Prostate gland (tissue), 2 donors: ENCODE measurements around the gene HEXB.

ENCODE experiments used
- POLR2A ChIP-seq: fragments of 450-650 bp; IDR thresholded peaks from one replicate; pipeline ENCODE4 v1.6.1; 2016; ENCODE audit warnings: antibody characterized with exemption, mild to moderate bottlenecking
- TF ChIP-seq, protein P1 (sequence below), 4 experiments: fragments of 200-600 bp in 2 of 4; fragments of 450-650 bp in 2 of 4; sonication (generic) in 2 of 4; IDR thresholded peaks; 1 replicate in 3 of 4; 2 replicates in 1 of 4; pipeline ENCODE4 v1.5.1; 2016 to 2019; ENCODE audit warnings: antibody characterized with exemption in 4 of 4, mild to moderate bottlenecking in 2 of 4, moderate library complexity in 2 of 4

DNA sequence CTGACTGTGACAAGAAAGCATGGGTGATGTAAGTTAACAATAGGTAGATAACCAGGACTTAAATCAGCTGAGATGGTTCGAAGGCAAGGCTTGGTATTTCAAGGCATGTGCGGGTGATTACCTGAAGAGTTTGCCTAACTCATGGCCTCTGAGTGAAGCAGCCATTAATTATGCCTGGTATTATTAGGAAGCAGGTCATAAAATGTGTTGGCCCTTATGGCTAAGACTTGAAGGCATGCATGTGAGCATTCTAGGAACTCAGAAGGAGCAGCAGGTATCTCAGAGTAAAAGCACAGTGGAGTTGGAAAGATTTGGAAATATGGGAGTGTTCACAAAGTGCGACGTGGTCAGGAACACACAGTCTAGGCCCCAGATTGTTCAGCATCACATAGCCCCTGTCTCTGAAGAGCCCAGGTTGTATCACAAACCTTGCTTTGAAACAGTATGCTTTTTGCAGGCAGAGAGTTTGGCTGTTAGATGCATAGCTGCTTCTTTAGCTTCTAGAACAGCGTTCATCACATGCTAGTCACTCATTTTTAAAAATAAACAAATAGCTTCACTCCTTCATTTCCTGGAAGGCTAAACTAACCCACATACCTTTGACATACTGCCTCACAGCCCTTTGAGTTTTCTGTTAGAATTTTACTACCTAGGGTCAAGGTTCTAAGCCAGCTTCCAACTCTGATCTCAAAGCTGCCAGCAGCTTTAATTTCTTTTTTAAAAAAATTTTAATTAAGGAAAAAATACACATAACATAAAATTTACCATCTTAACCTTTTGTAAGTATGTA lies 2.1 kb downstream of the HEXB start:
- no peak for TF ChIP-seq POLR2A
- TF ChIP-seq, protein P1, sequence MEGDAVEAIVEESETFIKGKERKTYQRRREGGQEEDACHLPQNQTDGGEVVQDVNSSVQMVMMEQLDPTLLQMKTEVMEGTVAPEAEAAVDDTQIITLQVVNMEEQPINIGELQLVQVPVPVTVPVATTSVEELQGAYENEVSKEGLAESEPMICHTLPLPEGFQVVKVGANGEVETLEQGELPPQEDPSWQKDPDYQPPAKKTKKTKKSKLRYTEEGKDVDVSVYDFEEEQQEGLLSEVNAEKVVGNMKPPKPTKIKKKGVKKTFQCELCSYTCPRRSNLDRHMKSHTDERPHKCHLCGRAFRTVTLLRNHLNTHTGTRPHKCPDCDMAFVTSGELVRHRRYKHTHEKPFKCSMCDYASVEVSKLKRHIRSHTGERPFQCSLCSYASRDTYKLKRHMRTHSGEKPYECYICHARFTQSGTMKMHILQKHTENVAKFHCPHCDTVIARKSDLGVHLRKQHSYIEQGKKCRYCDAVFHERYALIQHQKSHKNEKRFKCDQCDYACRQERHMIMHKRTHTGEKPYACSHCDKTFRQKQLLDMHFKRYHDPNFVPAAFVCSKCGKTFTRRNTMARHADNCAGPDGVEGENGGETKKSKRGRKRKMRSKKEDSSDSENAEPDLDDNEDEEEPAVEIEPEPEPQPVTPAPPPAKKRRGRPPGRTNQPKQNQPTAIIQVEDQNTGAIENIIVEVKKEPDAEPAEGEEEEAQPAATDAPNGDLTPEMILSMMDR (IDR thresholded peaks at IDR 0.05): no peak
